GM23248 (cell line): ENCODE data around the gene AGXT2.

Experiments
- EZH2 ChIP-seq: fragments of 200-600 bp; sonication (generic); IDR thresholded peaks from 2 replicates; pipeline ENCODE4 v1.6.1; 2018; ENCODE audit warnings: antibody characterized with exemption, mild to moderate bottlenecking; ENCODE audit not compliant: insufficient read depth, poor library complexity, severe bottlenecking
- EZH2phosphoT487 ChIP-seq: fragments of 200-600 bp; sonication (generic); IDR thresholded peaks from 2 replicates; pipeline ENCODE4 v1.6.1; 2018; ENCODE audit warnings: antibody characterized with exemption, moderate library complexity, mild to moderate bottlenecking, low read depth; ENCODE audit not compliant: insufficient read depth

DNA sequence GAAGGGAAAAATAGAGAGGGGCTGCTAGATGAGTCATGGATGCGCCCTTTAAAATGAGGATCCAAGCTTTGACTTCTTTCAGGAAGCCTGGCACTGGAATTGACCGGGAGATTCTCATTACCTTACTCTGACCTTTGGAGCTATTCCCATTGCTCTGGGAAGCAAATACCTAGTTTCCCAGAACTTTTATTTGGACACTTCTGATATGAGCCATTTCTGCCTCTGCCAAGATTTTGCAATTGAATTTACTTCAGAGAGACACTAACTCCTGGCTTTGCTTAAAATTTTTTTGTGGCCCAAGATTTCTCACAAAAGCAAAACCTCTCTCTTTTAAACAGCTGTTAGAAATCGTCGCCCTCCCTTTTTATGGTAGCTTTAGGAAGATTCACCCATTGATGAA is 15.7 kb upstream of the AGXT2 start:
- TF ChIP-seq EZH2 (no peak), EZH2phosphoT487 (no peak)
